HuH-7 (cell line): ENCODE results near the gene RFC5.
"Not testable (repeated sequence)": the region's sequence is repeated elsewhere in the genome, so short reads cannot be mapped to it uniquely, and the experiment has no call there.

Experiments used
- DNase-seq: peaks from one replicate; pipeline ENCODE4 v3.0.0; 2011; ENCODE audit warnings: low spot score

Gene RFC5

GRCh38 chr12:118015944-118016343 lies 559 bp upstream of the RFC5 start:
- no peak for DNase-seq

GRCh38 chr12:118017926-118018325 lies 1.4 kb downstream of the RFC5 start:
- no peak for DNase-seq

- no peak for DNase-seq
Observed at GRCh38 chr12:118020036-118020435, 3.5 kb downstream of the RFC5 start.

- DNase-seq: not testable (repeated sequence)
Observed at GRCh38 chr12:118022097-118022727, 5.7 kb downstream of the RFC5 start.

- no peak for DNase-seq
Observed at GRCh38 chr12:118022728-118023109, 6.2 kb downstream of the RFC5 start.

- DNase-seq: no peak
Observed at GRCh38 chr12:118023301-118023860, 6.9 kb downstream of the RFC5 start.

GRCh38 chr12:118025168-118025567 lies 8.7 kb downstream of the RFC5 start:
- no peak for DNase-seq

- no peak for DNase-seq
Observed at GRCh38 chr12:118029166-118029565, 12.7 kb downstream of the RFC5 start.

GRCh38 chr12:118032188-118032587 lies 15.7 kb downstream of the RFC5 start:
- no peak for DNase-seq

GRCh38 chr12:118033323-118033722 lies 16.8 kb downstream of the RFC5 start:
- DNase-seq: no peak

- DNase-seq: no peak
Observed at GRCh38 chr12:118033902-118034301, 17.4 kb downstream of the RFC5 start.

- DNase-seq: no peak
Observed at GRCh38 chr12:118034429-118035189, 18.1 kb downstream of the RFC5 start.

GRCh38 chr12:118035190-118036041 lies 18.9 kb downstream of the RFC5 start:
- no peak for DNase-seq

GRCh38 chr12:118036672-118037411 lies 20.3 kb downstream of the RFC5 start:
- DNase-seq: no peak

GRCh38 chr12:118038137-118038536 lies 21.6 kb downstream of the RFC5 start:
- no peak for DNase-seq

- no peak for DNase-seq
Observed at GRCh38 chr12:118042091-118042490, 25.6 kb downstream of the RFC5 start.

GRCh38 chr12:118044075-118044474 lies 27.6 kb downstream of the RFC5 start:
- no peak for DNase-seq

- DNase-seq: no peak
Observed at GRCh38 chr12:118044577-118044976, 28.1 kb downstream of the RFC5 start.

- DNase-seq: no peak
Observed at GRCh38 chr12:118046430-118046829, 29.9 kb downstream of the RFC5 start.

GRCh38 chr12:118050972-118051910 lies 34.7 kb downstream of the RFC5 start:
- no peak for DNase-seq
